ENCODE results near the gene SPRYD4.
A peak's percentile ranks its signal among the peaks of the same experiment; 100 is the strongest.
"Not testable (repeated sequence)": the region's sequence is repeated elsewhere in the genome, so short reads cannot be mapped to it uniquely, and the experiment has no call there.

The SPRYD4 gene

DNA sequence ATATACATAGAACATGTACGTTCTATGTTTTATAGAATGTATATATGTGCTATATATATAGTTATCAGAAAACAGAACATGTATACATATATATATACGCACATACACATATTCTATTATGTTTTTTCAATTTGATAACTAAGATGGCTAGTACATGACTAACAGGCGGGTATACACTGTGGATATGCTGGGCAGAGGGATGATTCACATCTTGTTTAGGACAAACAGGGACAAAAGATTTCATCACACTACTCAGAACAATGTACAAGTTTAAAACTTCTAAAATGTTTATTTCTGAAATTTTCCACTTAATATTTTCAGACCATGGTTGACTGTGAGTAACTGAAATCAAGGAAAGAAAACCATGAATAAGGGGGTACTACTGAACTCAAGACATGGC is 36.5 kb upstream of the SPRYD4 start:
- Histone ChIP-seq H3K27me3 (no peaks in the 10 kb centered on the region), H3K4me3 (ENCODE audit: low read depth in 1 of 2, low read length in 1 of 2) (no peak overlapping the region), H3K9me3 (peaks cover 4% of the 10 kb centered on the region), H3K36me3 (peaks cover 39% of the 10 kb centered on the region), H3K4me1 (ENCODE audit: control insufficient read depth in 1 of 2, insufficient read depth in 1 of 2, low read depth in 1 of 2, low read length in 1 of 2) (peaks cover 0 to 12% of the 10 kb centered on the region in 2 experiments), H3K27ac (no peak overlapping the region)
- TF ChIP-seq CTCF (IDR thresholded peaks at IDR 0.05): no peak

GRCh38 chr12:56434828-56435227 is 33.5 kb upstream of the SPRYD4 start:
- TF ChIP-seq CTCF (IDR thresholded peaks at IDR 0.05): no peak
- peaks cover 18% of the 10 kb centered on the region for H3K36me3 ChIP-seq
- H3K9me3 ChIP-seq: peaks cover 4% of the 10 kb centered on the region
- no peak overlapping the region for H3K4me3 ChIP-seq (ENCODE audit: low read depth in 1 of 2, low read length in 1 of 2)
- H3K27me3 ChIP-seq: no peaks in the 10 kb centered on the region
- H3K4me1 ChIP-seq (ENCODE audit: control insufficient read depth in 1 of 2, insufficient read depth in 1 of 2, low read depth in 1 of 2, low read length in 1 of 2): peaks cover 0 to 12% of the 10 kb centered on the region in 2 experiments
- no peak overlapping the region for H3K27ac ChIP-seq

GRCh38 chr12:56437430-56438176 is 30.8 kb upstream of the SPRYD4 start:
- Histone ChIP-seq H3K27me3 (no peaks in the 10 kb centered on the region), H3K9me3 (no peaks in the 10 kb centered on the region), H3K4me3 (ENCODE audit: low read depth in 1 of 2, low read length in 1 of 2) (no peak overlapping the region), H3K4me1 (ENCODE audit: control insufficient read depth in 1 of 2, insufficient read depth in 1 of 2, low read depth in 1 of 2, low read length in 1 of 2) (peaks cover 0 to 12% of the 10 kb centered on the region in 2 experiments), H3K36me3 (no peaks in the 10 kb centered on the region), H3K27ac (no peak overlapping the region)
- TF ChIP-seq CTCF (IDR thresholded peaks at IDR 0.05): no peak

DNA sequence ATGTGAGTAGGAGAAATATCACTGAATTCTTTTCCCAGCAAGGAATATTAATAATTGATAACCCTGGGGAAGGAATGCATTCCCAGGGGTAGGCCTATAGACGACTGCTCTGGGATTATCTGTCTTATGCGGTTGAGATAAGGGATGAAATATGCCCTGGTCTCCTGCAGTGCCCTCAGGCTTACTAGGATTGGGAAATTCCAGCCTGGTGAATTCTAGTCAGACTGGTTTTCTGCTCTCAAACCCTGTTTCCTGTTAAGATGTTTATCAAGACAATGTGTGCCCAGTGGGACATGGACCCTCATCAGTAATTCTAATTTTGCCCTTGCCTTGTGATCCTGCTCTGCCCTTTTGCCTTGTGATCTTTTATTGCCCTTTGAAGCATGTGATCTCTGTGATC is 25.2 kb upstream of the SPRYD4 start:
- not testable (repeated sequence) for H3K4me1 ChIP-seq (ENCODE audit: control insufficient read depth in 1 of 2, insufficient read depth in 1 of 2, low read depth in 1 of 2, low read length in 1 of 2); H3K9me3 ChIP-seq; H3K4me3 ChIP-seq (ENCODE audit: low read depth in 1 of 2, low read length in 1 of 2); H3K36me3 ChIP-seq; H3K27me3 ChIP-seq; H3K27ac ChIP-seq

- H3K27ac ChIP-seq: peak within 1 kb of the TSS; percentile 79
- peak; percentile 72 for TF ChIP-seq CTCF (IDR thresholded peaks at IDR 0.05)
- peaks cover 6 to 21% of the 10 kb centered on the region in 2 experiments for H3K4me1 ChIP-seq (ENCODE audit: control insufficient read depth in 1 of 2, insufficient read depth in 1 of 2, low read depth in 1 of 2, low read length in 1 of 2)
- peak within 1 kb of the TSS; percentile 63 to 99 for H3K4me3 ChIP-seq (ENCODE audit: low read depth in 1 of 2, low read length in 1 of 2)
- no peaks in the 10 kb centered on the region for H3K27me3 ChIP-seq
- H3K9me3 ChIP-seq: no peaks in the 10 kb centered on the region
- no peaks in the 10 kb centered on the region for H3K36me3 ChIP-seq
Measured at GRCh38 chr12:56448860-56449621, 19.3 kb upstream of the SPRYD4 start, which contains the start of gene TIMELESS. Gene TIMELESS, minus strand, starts transcription at chr12:56449426. Its CDS starts 15,256 bp downstream, at chr12:56434170.

DNA sequence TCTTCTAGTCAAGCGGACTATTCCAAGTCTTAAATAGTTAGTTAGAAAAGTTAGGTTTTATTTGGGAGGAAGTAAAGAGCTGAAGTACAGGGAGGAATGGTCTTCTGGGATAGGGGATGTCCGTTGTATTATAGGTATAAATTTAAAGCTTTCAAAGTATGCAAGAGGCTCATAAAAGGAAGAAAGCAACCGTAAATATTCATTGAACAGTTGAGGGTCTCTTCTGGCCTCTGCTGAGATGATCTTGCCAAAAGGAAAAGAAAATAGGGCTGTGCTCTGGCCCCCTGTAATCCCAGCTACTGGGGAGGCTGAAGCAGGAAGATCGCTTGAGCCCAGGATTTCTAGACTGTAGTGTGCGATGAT is 18.8 kb upstream of the SPRYD4 start:
- H3K9me3 ChIP-seq: no peaks in the 10 kb centered on the region
- H3K4me3 ChIP-seq (ENCODE audit: low read depth in 1 of 2, low read length in 1 of 2): peak overlapping the region; percentile 63 to 99
- TF ChIP-seq CTCF (IDR thresholded peaks at IDR 0.05): no peak
- H3K27me3 ChIP-seq: no peaks in the 10 kb centered on the region
- peak overlapping the region; percentile 79 for H3K27ac ChIP-seq
- H3K4me1 ChIP-seq (ENCODE audit: control insufficient read depth in 1 of 2, insufficient read depth in 1 of 2, low read depth in 1 of 2, low read length in 1 of 2): peaks cover 6 to 21% of the 10 kb centered on the region in 2 experiments
- no peaks in the 10 kb centered on the region for H3K36me3 ChIP-seq

Measured in neutrophil (primary cell).